Mesodermal cell (in vitro differentiated cells): ENCODE data around the gene MTA1.

Experiments used
- H3K27ac ChIP-seq: 2 replicates; pipeline ENCODE4 v1.7.0; 2013; ENCODE audit warnings: mild to moderate bottlenecking, low read depth, low read length, moderate library complexity; ENCODE audit not compliant: severe bottlenecking
- H3K36me3 ChIP-seq: 2 replicates; pipeline ENCODE4 v1.7.1; 2013; ENCODE audit warnings: mild to moderate bottlenecking, low read length, moderate library complexity; ENCODE audit not compliant: control insufficient read depth, insufficient read depth
- H3K4me1 ChIP-seq: one replicate; pipeline ENCODE4 v1.7.1; 2013; ENCODE audit warnings: mild to moderate bottlenecking, low read length; ENCODE audit not compliant: insufficient read depth, control insufficient read depth, poor library complexity, severe bottlenecking
- H3K4me3 ChIP-seq: 2 replicates; pipeline ENCODE4 v1.7.0; 2013; ENCODE audit warnings: low read length, control low read depth, mild to moderate bottlenecking; ENCODE audit not compliant: insufficient read depth, poor library complexity, severe bottlenecking; ENCODE audit errors: extremely low read depth
- H3K9me3 ChIP-seq: 2 replicates; pipeline ENCODE4 v1.7.1; 2013; ENCODE audit warnings: mild to moderate bottlenecking, low read length, moderate library complexity; ENCODE audit not compliant: control insufficient read depth
- WGBS, 2 experiments: methylation state at CpG; one replicate each; pipeline ENCODE4 v1.1.5; 2013; ENCODE audit warnings: missing lambda C conversion rate in 2 of 2; ENCODE audit not compliant: insufficient coverage in 2 of 2; 5-methylcytosine and 5-hydroxymethylcytosine counted together

The MTA1 gene

GRCh38 chr14:105437723-105438500, 18.3 kb downstream of the MTA1 start:
- Histone ChIP-seq H3K36me3 (peaks cover 59% of the 10 kb centered on the region), H3K4me1 (peaks cover 2% of the 10 kb centered on the region), H3K4me3 (no peak overlapping the region), H3K9me3 (no peaks in the 10 kb centered on the region), H3K27ac (no peak overlapping the region)
- WGBS, 2 experiments = 94 to 96% methylated on average over 14 to 15 of the region's 18 CpGs

GRCh38 chr14:105439179-105439578, 19.6 kb downstream of the MTA1 start:
- no peaks in the 10 kb centered on the region for H3K4me1 ChIP-seq
- no peak overlapping the region for H3K27ac ChIP-seq
- 91 to 99% methylated on average over 8 to 9 of the region's 11 CpGs for WGBS, 2 experiments
- no peaks in the 10 kb centered on the region for H3K9me3 ChIP-seq
- H3K36me3 ChIP-seq = peaks cover 61% of the 10 kb centered on the region
- no peak overlapping the region for H3K4me3 ChIP-seq

GRCh38 chr14:105439710-105440553, 20.3 kb downstream of the MTA1 start:
- Histone ChIP-seq H3K4me3 (no peak overlapping the region), H3K4me1 (no peaks in the 10 kb centered on the region), H3K27ac (no peak overlapping the region), H3K36me3 (peaks cover 64% of the 10 kb centered on the region), H3K9me3 (no peaks in the 10 kb centered on the region)
- WGBS, 2 experiments = 93 to 94% methylated on average over 31 to 33 of the region's 33 CpGs

- no peak overlapping the region for H3K27ac ChIP-seq
- no peaks in the 10 kb centered on the region for H3K4me1 ChIP-seq
- H3K36me3 ChIP-seq = peaks cover 68% of the 10 kb centered on the region
- 97% methylated on average over 15 of the region's 15 CpGs for WGBS, 2 experiments
- H3K4me3 ChIP-seq = no peak overlapping the region
- H3K9me3 ChIP-seq = no peaks in the 10 kb centered on the region
Observed at GRCh38 chr14:105440554-105440900, 20.9 kb downstream of the MTA1 start.

- 92 to 98% methylated on average over 7 to 8 of the region's 9 CpGs for WGBS, 2 experiments
- no peaks in the 10 kb centered on the region for H3K9me3 ChIP-seq
Observed at GRCh38 chr14:105440992-105441391, 21.4 kb downstream of the MTA1 start.

GRCh38 chr14:105442125-105442524, 22.5 kb downstream of the MTA1 start:
- peaks cover 64% of the 10 kb centered on the region for H3K36me3 ChIP-seq
- H3K4me3 ChIP-seq = no peak overlapping the region

More at GRCh38 chr14:105440992-105441391, 21.4 kb downstream of the MTA1 start:
- H3K27ac ChIP-seq = no peak overlapping the region
- H3K36me3 ChIP-seq = peaks cover 70% of the 10 kb centered on the region
- no peak overlapping the region for H3K4me3 ChIP-seq
- peaks cover under 1% of the 10 kb centered on the region for H3K4me1 ChIP-seq

GRCh38 chr14:105442834-105443233, 23.2 kb downstream of the MTA1 start:
- Histone ChIP-seq H3K36me3 (peaks cover 57% of the 10 kb centered on the region), H3K4me3 (no peak overlapping the region), H3K4me1 (peaks cover 3% of the 10 kb centered on the region), H3K27ac (no peak overlapping the region), H3K9me3 (no peaks in the 10 kb centered on the region)
- WGBS, 2 experiments = 86 to 87% methylated on average over 7 to 12 of the region's 12 CpGs

More at GRCh38 chr14:105442125-105442524, 22.5 kb downstream of the MTA1 start:
- H3K4me1 ChIP-seq = peaks cover 3% of the 10 kb centered on the region
- H3K27ac ChIP-seq = no peak overlapping the region
- no peaks in the 10 kb centered on the region for H3K9me3 ChIP-seq
- WGBS, 2 experiments = 84 to 88% methylated on average over 17 of the region's 17 CpGs

GRCh38 chr14:105444859-105445258, 25.2 kb downstream of the MTA1 start:
- Histone ChIP-seq H3K4me1 (peaks cover 3% of the 10 kb centered on the region), H3K9me3 (no peaks in the 10 kb centered on the region), H3K36me3 (peaks cover 48% of the 10 kb centered on the region), H3K4me3 (no peak overlapping the region), H3K27ac (no peak overlapping the region)
- 94 to 95% methylated on average over 16 to 17 of the region's 17 CpGs for WGBS, 2 experiments

GRCh38 chr14:105445290-105445689, 25.7 kb downstream of the MTA1 start:
- Histone ChIP-seq H3K4me1 (peaks cover 3% of the 10 kb centered on the region), H3K9me3 (no peaks in the 10 kb centered on the region), H3K36me3 (peaks cover 52% of the 10 kb centered on the region), H3K27ac (no peak overlapping the region), H3K4me3 (no peak overlapping the region)
- WGBS, 2 experiments = 91 to 92% methylated on average over 22 to 24 of the region's 24 CpGs

GRCh38 chr14:105445901-105446845, 26.5 kb downstream of the MTA1 start:
- H3K27ac ChIP-seq = no peak overlapping the region
- WGBS, 2 experiments = 95 to 98% methylated on average over 23 to 26 of the region's 26 CpGs
- H3K9me3 ChIP-seq = no peaks in the 10 kb centered on the region
- H3K4me3 ChIP-seq = no peak overlapping the region
- peaks cover 3% of the 10 kb centered on the region for H3K4me1 ChIP-seq
- peaks cover 53% of the 10 kb centered on the region for H3K36me3 ChIP-seq
